Loucy (cell line): Measurements from ENCODE around the gene SIX3.

Source experiments
- H2AFZ ChIP-seq: fragments of 200-600 bp; sonication (generic); 2 replicates; pipeline ENCODE4 v1.6.0; 2016; ENCODE audit warnings: antibody characterized with exemption, mild to moderate bottlenecking, low read length, moderate library complexity
- H3F3A ChIP-seq: fragments of 200-600 bp; 2 replicates; pipeline ENCODE4 v1.6.0; 2016; ENCODE audit warnings: antibody characterized with exemption, low read depth, mild to moderate bottlenecking
- H3K27me3 ChIP-seq: fragments of 200-600 bp; sonication (generic); 2 replicates; pipeline ENCODE4 v1.6.1; 2014; ENCODE audit warnings: low read length, mild to moderate bottlenecking; ENCODE audit not compliant: insufficient read depth, poor library complexity, severe bottlenecking
- H3K36me3 ChIP-seq: fragments of 200-600 bp; sonication (generic); 2 replicates; pipeline ENCODE4 v1.6.1; 2016; ENCODE audit warnings: low read length; ENCODE audit not compliant: insufficient read depth
- H3K4me1 ChIP-seq: fragments of 200-600 bp; sonication (generic); 2 replicates; pipeline ENCODE4 v1.5.1; 2014; ENCODE audit warnings: low read length, mild to moderate bottlenecking; ENCODE audit not compliant: insufficient read depth, poor library complexity, severe bottlenecking
- H3K4me2 ChIP-seq: fragments of 200-600 bp; sonication (generic); 2 replicates; pipeline ENCODE4 v1.6.0; 2014; ENCODE audit warnings: antibody characterized with exemption, low read length, low read depth, mild to moderate bottlenecking; ENCODE audit not compliant: poor library complexity, severe bottlenecking
- H3K4me3 ChIP-seq: fragments of 200-600 bp; sonication (generic); 2 replicates; pipeline ENCODE4 v1.5.1; 2014; ENCODE audit warnings: low read length, mild to moderate bottlenecking, mixed read lengths; ENCODE audit not compliant: poor library complexity, severe bottlenecking
- H3K79me2 ChIP-seq: fragments of 200-600 bp; sonication (generic); 2 replicates; pipeline ENCODE4 v1.6.1; 2014; ENCODE audit warnings: low read length; ENCODE audit not compliant: insufficient read depth
- H3K9ac ChIP-seq: fragments of 200-600 bp; sonication (generic); 2 replicates; pipeline ENCODE4 v1.6.0; 2014; ENCODE audit warnings: mild to moderate bottlenecking, low read depth, low read length, moderate library complexity; ENCODE audit not compliant: poor library complexity, severe bottlenecking
- H3K9me2 ChIP-seq: fragments of 200-600 bp; sonication (generic); replicated peaks from 2 replicates; pipeline ENCODE4 v1.6.1; 2016; ENCODE audit warnings: low read depth, low read length, mixed read lengths
- H3K9me3 ChIP-seq: fragments of 200-600 bp; sonication (generic); 2 replicates; pipeline ENCODE4 v1.6.1; 2014; ENCODE audit warnings: mild to moderate bottlenecking, antibody characterized with exemption, low read length, low read depth; ENCODE audit not compliant: insufficient read depth
- H4K20me1 ChIP-seq: fragments of 200-600 bp; sonication (generic); 2 replicates; pipeline ENCODE4 v1.6.0; 2014; ENCODE audit warnings: antibody characterized with exemption, low read length, mild to moderate bottlenecking; ENCODE audit not compliant: insufficient read depth, poor library complexity, severe bottlenecking
- CTCF ChIP-seq: fragments of 200-600 bp; sonication (generic); conservative IDR thresholded peaks from 2 replicates; pipeline ENCODE4 v1.5.1; 2014; ENCODE audit warnings: mild to moderate bottlenecking, antibody characterized with exemption, low read length
- EZH2phosphoT487 ChIP-seq: fragments of 200-600 bp; IDR thresholded peaks from 2 replicates; pipeline ENCODE4 v1.6.1; 2018; ENCODE audit warnings: antibody characterized with exemption, mild to moderate bottlenecking, moderate library complexity, borderline replicate concordance

Gene SIX3

GRCh38 chr2:44954889-44955592, 13.5 kb downstream of the SIX3 start:
- no peaks in the 10 kb centered on the region for H3K27me3 ChIP-seq
- H3K79me2 ChIP-seq, result no peaks in the 10 kb centered on the region
- no peaks in the 10 kb centered on the region for H3K36me3 ChIP-seq
- H3K9ac ChIP-seq, result no peak overlapping the region
- H3K9me2 ChIP-seq, result no peaks in the 10 kb centered on the region
- no peaks in the 10 kb centered on the region for H4K20me1 ChIP-seq
- peak overlapping the region; percentile 84 for H2AFZ ChIP-seq
- peak overlapping the region; percentile 50 for H3K4me2 ChIP-seq
- no peaks in the 10 kb centered on the region for H3K4me1 ChIP-seq
- H3F3A ChIP-seq, result no peaks in the 10 kb centered on the region
- TF ChIP-seq EZH2phosphoT487 (no peak), CTCF (no peak)
- H3K9me3 ChIP-seq, result no peaks in the 10 kb centered on the region
- peak overlapping the region; percentile 56 for H3K4me3 ChIP-seq

DNA sequence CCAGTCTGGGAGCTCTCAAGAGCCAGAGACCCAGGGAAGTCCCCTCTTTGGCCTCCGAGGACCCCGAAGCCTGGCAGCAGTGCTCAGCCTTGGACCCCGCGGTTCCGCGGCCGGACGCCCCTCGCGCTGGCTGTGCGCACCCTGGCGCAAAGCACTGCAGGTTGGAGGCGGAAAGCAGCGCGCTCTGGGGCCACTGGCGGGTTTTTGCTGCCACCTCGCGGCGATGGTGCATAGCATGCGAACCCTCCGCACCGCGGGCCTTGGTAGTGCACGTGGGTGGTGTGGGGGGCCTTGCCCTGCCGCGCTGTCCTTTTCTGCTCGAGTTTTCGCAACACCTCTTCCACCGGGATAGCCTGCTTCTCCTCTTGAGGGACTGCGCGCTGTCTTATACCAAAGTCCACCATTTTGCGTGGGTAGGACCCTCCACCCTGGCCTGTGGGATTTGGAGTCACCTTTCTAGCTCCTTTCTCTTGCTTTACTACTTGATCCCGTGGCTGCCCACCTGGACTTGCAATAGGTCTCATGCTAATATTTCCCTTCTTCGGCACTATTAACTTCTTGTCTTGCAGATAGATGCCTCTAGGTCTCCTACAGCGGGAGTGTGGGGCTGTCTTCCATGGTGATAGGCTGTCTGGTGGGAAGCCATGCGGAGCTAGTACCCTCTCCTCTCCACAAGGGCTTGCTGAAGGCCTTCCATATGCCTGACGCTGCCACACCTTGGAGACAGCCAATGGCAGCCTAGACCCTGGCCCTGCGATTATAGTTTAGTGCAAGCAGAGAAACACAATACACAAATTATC, 14.3 kb downstream of the SIX3 start:
- no peak overlapping the region for H3K9ac ChIP-seq

GRCh38 chr2:44956843-44957242, 15.3 kb downstream of the SIX3 start:
- no peak overlapping the region for H3K4me2 ChIP-seq
- H3K4me1 ChIP-seq, result no peaks in the 10 kb centered on the region
- no peak overlapping the region for H3K4me3 ChIP-seq
- TF ChIP-seq EZH2phosphoT487 (no peak), CTCF (no peak)
- H3K27me3 ChIP-seq, result no peaks in the 10 kb centered on the region
- H2AFZ ChIP-seq, result no peak overlapping the region
- no peak overlapping the region for H3K9ac ChIP-seq
- H3F3A ChIP-seq, result no peaks in the 10 kb centered on the region
- H4K20me1 ChIP-seq, result no peaks in the 10 kb centered on the region
- H3K36me3 ChIP-seq, result no peaks in the 10 kb centered on the region
- no peaks in the 10 kb centered on the region for H3K9me2 ChIP-seq
- H3K9me3 ChIP-seq, result no peaks in the 10 kb centered on the region
- H3K79me2 ChIP-seq, result no peaks in the 10 kb centered on the region

More for the DNA sequence above, 14.3 kb downstream of the SIX3 start:
- Histone ChIP-seq H3K9me3 (no peaks in the 10 kb centered on the region), H4K20me1 (no peaks in the 10 kb centered on the region), H2AFZ (peak overlapping the region; percentile 84), H3K4me3 (peak overlapping the region; percentile 56), H3K9me2 (no peaks in the 10 kb centered on the region), H3K4me1 (no peaks in the 10 kb centered on the region), H3K36me3 (no peaks in the 10 kb centered on the region), H3K27me3 (no peaks in the 10 kb centered on the region), H3K4me2 (peak overlapping the region; percentile 50), H3F3A (no peaks in the 10 kb centered on the region), H3K79me2 (no peaks in the 10 kb centered on the region)
- TF ChIP-seq CTCF (peak; percentile 76), EZH2phosphoT487 (no peak)
